D721Med (cell line): ENCODE results near the gene TWF1.

Source experiments
- DNase-seq: peaks from one replicate; pipeline ENCODE4 v3.0.0; 2011; ENCODE audit warnings: low spot score; ENCODE audit not compliant: insufficient read length
- FAIRE-seq: peaks from 2 replicates; lab custom pipeline; 2011; peaks lifted over from hg19 to GRCh38; lab: Jason Lieb, UNC
- CTCF ChIP-seq: IDR thresholded peaks from 2 replicates; pipeline ENCODE4 v1.5.1; 2012; ENCODE audit warnings: mild to moderate bottlenecking, control low read depth; ENCODE audit not compliant: insufficient read depth; ENCODE audit errors: missing control alignments

Gene TWF1

DNA sequence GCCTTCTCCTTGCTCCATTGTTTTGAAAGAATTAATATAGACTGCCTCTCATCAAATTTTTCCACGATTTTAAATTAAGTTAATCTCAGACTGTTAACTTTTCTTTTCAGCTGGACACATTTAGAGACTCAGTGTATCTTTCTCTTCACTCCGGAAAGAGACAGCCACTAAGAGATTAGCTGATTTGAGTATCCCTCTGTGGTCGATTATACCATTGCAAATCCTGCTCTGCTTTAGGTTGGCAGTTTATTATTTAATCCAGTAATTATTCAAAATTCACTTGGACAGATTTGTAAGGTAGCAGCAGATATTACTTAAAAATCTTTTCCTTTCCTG lies 588 bp upstream of the TWF1 start:
- no peak for FAIRE-seq
- no peak for DNase-seq
- TF ChIP-seq CTCF: no peak

- no peak for TF ChIP-seq CTCF
- FAIRE-seq: no peak
- DNase-seq: no peak
These were observed 813 bp downstream of the TWF1 start for GRCh38 chr12:43805149-43805859.

- DNase-seq: no peak
- no peak for FAIRE-seq
- no peak for TF ChIP-seq CTCF
These were observed 8.4 kb downstream of the TWF1 start for GRCh38 chr12:43797561-43798217.

DNA sequence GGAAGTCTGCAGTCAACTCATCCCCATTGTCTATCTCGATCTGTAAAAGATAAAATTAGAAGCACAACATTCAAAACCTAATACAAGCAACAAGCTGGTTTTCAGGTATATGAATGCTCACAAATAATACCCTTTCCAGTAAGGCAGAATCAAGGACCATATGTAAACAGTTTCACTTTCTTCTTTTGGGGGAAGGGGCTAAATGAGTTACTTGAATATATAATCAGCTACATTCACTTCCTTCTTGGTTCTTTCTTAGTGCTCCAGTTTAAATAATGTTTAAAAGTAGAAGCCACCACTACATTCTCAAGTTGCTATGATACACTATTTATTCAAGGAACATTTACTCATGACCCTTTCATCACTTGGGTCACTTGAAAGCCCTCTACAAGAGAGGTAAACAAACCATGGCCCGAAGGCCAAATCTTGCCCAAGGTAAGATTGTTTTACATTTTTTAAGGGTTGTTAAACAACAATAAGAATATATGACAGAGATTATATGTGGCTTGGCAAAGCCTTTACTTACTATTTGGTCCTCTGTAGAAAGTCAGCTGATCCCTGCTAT lies 10.3 kb downstream of the TWF1 start:
- no peak for TF ChIP-seq CTCF
- DNase-seq (no peak), FAIRE-seq (no peak)

DNA sequence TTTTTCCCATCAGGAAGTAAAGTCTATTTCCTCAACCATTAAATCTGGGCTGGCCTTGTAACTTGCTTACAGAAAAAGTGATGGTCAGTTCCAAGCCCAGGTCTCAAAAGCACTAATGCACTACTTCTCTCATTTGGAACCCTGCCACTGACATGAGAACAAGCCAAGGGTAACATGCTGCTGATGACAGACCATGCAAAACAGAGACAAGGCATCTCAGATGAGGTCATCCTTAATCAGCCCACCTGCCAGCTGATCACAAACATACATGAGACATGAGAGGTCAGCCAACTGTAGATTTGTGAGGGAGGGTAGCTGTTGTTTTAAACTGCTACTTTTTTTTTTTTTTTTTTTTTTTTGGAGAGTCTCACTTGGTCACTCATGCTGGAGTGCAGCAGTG lies 16.2 kb downstream of the TWF1 start:
- DNase-seq: no peak
- no peak for FAIRE-seq
- TF ChIP-seq CTCF: no peak

- no peak for FAIRE-seq
- no peak for DNase-seq
- no peak for TF ChIP-seq CTCF
These were observed 19.0 kb downstream of the TWF1 start for GRCh38 chr12:43786899-43787693.
